ENCODE results near the gene UBE2C.

DNA sequence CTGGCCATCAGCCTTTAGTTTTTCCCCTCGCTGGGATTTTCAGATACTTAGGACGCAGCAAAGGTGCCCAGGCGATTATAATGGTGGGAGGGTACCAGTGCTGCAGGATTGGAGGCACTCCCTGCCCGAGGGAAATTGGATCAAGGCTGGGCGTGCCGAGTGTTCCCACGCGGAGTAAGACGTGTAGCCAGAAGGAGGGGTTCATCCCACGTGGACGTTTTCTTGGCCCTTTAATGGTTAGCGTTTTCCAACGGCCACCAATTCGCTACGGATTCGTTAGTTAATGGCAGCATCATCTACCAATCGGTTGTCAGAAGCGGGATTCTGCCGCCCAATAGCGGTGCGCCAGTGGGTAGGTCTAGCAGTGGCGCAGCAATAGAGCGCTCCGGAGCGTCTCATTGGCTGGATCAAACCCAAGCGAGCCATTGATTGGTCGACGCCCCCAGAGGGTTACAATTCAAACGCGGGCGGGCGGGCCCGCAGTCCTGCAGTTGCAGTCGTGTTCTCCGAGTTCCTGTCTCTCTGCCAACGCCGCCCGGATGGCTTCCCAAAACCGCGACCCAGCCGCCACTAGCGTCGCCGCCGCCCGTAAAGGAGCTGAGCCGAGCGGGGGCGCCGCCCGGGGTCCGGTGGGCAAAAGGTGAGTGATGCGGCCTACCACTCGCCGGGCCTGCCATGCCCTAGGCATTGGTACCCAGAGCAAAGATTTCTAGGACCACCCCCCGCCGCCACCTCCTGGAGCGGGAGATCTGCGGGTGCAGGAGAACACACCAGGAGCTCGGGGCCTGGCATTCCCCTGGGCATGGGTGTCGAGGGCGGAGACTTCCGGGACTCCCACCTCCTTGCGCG is at the start of gene UBE2C:
- TF ChIP-seq, protein P1, sequence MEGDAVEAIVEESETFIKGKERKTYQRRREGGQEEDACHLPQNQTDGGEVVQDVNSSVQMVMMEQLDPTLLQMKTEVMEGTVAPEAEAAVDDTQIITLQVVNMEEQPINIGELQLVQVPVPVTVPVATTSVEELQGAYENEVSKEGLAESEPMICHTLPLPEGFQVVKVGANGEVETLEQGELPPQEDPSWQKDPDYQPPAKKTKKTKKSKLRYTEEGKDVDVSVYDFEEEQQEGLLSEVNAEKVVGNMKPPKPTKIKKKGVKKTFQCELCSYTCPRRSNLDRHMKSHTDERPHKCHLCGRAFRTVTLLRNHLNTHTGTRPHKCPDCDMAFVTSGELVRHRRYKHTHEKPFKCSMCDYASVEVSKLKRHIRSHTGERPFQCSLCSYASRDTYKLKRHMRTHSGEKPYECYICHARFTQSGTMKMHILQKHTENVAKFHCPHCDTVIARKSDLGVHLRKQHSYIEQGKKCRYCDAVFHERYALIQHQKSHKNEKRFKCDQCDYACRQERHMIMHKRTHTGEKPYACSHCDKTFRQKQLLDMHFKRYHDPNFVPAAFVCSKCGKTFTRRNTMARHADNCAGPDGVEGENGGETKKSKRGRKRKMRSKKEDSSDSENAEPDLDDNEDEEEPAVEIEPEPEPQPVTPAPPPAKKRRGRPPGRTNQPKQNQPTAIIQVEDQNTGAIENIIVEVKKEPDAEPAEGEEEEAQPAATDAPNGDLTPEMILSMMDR (IDR thresholded peaks at IDR 0.05; ENCODE audit: low read depth, low read length): no peak
- no peak for TF ChIP-seq EZH2phosphoT487 (IDR thresholded peaks at IDR 0.05; ENCODE audit: low read depth)
